ENCODE measurements around the gene S1PR5.

The S1PR5 gene

DNA sequence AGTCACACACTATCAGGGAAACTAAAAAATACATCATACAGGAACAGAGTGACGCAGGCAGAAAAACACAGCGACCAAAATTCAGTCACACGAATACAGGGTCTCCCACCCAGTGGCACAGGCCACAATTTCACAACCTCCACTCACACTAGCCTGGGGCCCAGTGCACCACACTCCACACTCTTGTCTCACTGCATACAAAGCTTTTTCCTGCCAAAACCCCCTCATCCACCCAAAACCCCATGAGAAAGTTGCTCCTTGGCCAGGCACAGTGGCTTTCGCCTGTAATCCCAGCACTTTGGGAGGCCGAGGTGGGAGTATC lies 1.2 kb downstream of the S1PR5 start:
- no peaks in the 10 kb centered on the region for H3K9me3 ChIP-seq (ENCODE audit: severe bottlenecking)
- DNase-seq, result no peak
- H3K4me3 ChIP-seq (ENCODE audit: low read depth, low read length), result no peak overlapping the region
- no peak for TF ChIP-seq CTCF (IDR thresholded peaks at IDR 0.05; ENCODE audit: low read depth, low read length)
- H3K27ac ChIP-seq, result no peak overlapping the region
- H3K27me3 ChIP-seq (ENCODE audit: insufficient read depth, low read depth, severe bottlenecking), result no peaks in the 10 kb centered on the region
- no peaks in the 10 kb centered on the region for H3K36me3 ChIP-seq

GRCh38 chr19:10514211-10515145 lies 2.8 kb downstream of the S1PR5 start:
- Histone ChIP-seq H3K27ac (no peak overlapping the region), H3K36me3 (no peaks in the 10 kb centered on the region), H3K4me3 (ENCODE audit: low read depth, low read length) (no peak overlapping the region), H3K9me3 (ENCODE audit: severe bottlenecking) (no peaks in the 10 kb centered on the region), H3K27me3 (ENCODE audit: insufficient read depth, low read depth, severe bottlenecking) (no peaks in the 10 kb centered on the region)
- no peak for DNase-seq
- TF ChIP-seq CTCF (IDR thresholded peaks at IDR 0.05; ENCODE audit: low read depth, low read length), result no peak

DNA sequence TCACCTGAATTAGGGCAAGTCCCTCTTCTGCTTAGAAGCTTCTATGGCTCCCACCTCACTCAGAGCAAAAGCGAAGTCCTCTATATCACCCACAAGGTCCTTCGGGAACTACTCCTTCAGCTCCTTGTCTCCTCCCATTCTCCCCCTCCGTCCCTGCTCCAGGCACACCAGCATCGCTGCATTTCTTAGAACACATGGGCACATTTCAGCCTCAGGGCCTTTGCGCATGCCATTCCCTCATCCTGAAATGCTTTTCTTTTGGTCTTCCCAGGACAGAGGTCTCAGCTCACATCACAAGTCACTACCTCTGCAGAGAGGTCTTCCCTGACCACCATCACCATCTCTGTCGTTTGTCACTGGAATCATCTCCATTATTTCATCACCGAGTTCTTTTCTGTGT lies 4.0 kb downstream of the S1PR5 start:
- no peak for TF ChIP-seq CTCF (IDR thresholded peaks at IDR 0.05; ENCODE audit: low read depth, low read length)
- H3K36me3 ChIP-seq, result no peaks in the 10 kb centered on the region
- H3K9me3 ChIP-seq (ENCODE audit: severe bottlenecking), result no peaks in the 10 kb centered on the region
- no peak for DNase-seq
- no peak overlapping the region for H3K27ac ChIP-seq
- no peak overlapping the region for H3K4me3 ChIP-seq (ENCODE audit: low read depth, low read length)
- no peaks in the 10 kb centered on the region for H3K27me3 ChIP-seq (ENCODE audit: insufficient read depth, low read depth, severe bottlenecking)

GRCh38 chr19:10510301-10510802 lies 6.9 kb downstream of the S1PR5 start:
- peak; percentile 69 for DNase-seq
- H3K36me3 ChIP-seq, result no peaks in the 10 kb centered on the region
- H3K27me3 ChIP-seq (ENCODE audit: insufficient read depth, low read depth, severe bottlenecking), result no peaks in the 10 kb centered on the region
- H3K4me3 ChIP-seq (ENCODE audit: low read depth, low read length), result no peak overlapping the region
- H3K27ac ChIP-seq, result peak overlapping the region; percentile 72
- H3K9me3 ChIP-seq (ENCODE audit: severe bottlenecking), result no peaks in the 10 kb centered on the region
- peak; percentile 75 for TF ChIP-seq CTCF (IDR thresholded peaks at IDR 0.05; ENCODE audit: low read depth, low read length)

- Histone ChIP-seq H3K36me3 (no peaks in the 10 kb centered on the region), H3K9me3 (ENCODE audit: severe bottlenecking) (peaks cover 3% of the 10 kb centered on the region), H3K27ac (no peak overlapping the region), H3K4me3 (ENCODE audit: low read depth, low read length) (no peak overlapping the region), H3K27me3 (ENCODE audit: insufficient read depth, low read depth, severe bottlenecking) (no peaks in the 10 kb centered on the region)
- no peak for TF ChIP-seq CTCF (IDR thresholded peaks at IDR 0.05; ENCODE audit: low read depth, low read length)
- no peak for DNase-seq
These were observed 8.5 kb downstream of the S1PR5 start for GRCh38 chr19:10508707-10509106.
